HG03460 (cell line): Measurements from ENCODE around the gene ADAD1.

Source experiments
- ATAC-seq: cut with Tn5 transposase; IDR thresholded peaks from one replicate; pipeline ENCODE4 v1.9.1; 2021; ENCODE audit not compliant: unreplicated experiment

The ADAD1 gene

DNA sequence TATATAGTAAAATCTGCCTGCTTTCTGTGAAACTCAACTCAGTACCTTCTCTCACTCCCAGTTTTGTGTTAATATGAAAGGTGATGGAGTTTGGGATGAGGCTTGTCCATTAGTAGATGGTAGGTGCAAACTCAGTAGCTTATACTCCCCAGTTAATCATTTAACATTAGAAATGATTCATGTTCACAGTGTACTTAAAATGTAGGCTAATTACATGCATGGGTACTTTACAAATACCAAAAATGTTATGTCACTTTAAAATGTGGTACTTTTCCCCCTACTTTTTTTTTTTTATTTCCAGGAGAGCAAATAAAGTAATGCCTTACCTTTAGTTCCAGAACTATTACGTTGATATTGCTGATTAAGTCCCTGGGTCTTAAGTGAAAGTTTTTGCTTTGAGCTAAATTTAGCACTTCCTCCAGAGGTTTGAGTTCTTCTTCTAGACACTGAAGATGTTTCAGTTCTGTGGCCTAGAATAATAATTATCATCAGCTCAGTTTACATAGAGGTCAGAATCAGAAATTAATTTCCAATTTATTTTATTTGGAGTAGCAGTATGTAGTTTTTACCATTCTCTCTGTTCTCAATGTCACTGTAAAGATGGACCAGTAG lies 74.7 kb downstream of the ADAD1 start:
- ATAC-seq = no peak

DNA sequence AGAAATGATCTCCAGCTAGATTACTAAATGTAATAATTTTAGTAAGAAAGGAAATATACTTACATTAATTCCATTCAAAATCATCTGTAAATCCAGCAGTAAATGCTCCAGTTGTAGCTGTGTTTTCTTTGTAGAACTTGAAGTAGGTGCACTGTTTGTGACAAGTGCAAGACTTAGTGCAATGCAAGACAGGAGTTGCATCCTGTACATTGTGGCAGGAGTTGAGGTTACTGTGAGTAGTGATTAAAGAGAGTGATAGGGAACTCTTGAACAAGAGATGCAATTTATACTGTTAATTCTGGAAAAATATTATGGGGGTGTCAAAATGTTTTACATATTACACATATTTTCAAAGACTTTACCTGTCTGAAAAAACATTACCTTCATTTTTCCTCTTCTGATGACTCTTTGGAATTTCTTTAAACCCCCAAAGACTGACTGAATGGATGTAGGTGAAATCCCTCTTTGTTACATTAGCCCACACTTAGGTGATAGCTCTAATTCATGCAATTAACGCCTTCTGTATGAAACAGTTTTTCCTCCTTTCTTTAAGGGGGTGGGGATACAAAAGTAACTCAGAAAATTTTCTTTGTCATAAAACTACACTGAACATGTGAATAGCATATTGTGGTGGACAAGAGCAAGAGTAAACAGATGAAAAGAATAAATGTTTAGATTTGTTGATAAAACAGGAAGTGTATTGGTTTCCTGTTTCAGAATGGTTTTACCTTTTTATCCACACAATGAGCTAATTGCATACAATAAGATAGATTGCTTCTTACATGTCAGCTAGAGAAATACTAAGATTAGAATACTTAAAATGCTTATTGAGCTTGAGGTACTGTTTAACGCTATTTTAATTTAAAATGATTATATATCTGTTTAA lies 77.7 kb downstream of the ADAD1 start, which contains the start of gene IL2:
Gene IL2 (minus strand): TSS at position 495 of the 886 bp plus-strand sequence. CDS start 285 bp downstream, at position 210.
- no peak for ATAC-seq

DNA sequence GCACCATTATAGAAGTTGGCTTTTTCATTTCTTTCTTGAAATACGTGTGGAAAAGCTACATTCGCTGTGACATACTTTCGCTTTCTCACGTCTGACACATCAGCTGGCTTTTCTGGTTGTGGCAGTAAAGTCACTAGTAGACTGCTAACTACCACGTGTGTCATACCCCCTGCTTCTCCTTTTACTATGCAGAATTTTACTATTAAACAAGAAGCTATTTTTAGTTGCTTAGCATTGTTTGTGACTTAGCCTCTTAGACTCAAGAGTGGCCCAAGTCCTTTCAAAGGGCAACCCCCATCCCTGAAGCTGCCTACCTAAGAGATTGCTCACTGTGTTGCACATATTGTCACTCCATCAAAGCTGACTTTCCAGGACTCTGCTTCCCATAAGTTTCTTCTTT lies 79.8 kb downstream of the ADAD1 start:
- no peak for ATAC-seq

DNA sequence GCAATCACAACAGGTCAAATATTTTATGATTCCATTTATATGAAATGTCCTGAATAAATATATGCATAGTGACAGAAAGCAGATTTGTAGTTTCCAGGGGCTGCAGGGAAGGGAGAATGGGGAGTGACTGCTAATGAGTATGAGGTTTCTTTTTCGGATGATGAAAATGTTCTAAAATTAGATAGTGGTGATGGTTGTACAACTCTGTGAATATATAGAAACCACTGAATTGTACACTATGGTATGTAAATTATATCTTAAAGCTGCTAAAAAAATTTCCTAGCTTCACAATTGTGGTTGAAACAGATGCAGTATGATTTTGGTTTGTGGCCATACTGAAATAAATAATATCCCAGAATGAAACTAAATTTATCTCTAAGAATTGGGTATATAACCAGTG lies 90.6 kb downstream of the ADAD1 start:
- ATAC-seq = no peak

DNA sequence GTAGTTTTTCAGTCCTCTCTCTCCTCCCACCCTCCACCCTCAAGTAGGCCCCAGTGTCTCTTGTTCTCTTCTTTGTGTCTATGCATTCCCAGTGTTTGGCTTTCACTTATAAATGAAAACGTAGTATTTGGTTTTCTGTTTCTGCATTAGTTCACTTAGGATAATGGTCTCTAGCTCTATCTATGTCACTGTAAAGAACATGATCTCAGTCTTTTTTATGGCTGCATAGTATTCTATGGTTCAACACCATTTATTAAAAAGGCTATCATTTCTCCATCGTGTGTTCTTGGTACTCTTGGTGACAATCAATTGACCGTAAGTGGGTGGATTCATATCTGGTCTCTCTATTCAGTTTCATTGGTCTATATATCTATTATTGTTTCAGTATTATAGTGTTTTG lies 96.4 kb downstream of the ADAD1 start:
- ATAC-seq = no peak

DNA sequence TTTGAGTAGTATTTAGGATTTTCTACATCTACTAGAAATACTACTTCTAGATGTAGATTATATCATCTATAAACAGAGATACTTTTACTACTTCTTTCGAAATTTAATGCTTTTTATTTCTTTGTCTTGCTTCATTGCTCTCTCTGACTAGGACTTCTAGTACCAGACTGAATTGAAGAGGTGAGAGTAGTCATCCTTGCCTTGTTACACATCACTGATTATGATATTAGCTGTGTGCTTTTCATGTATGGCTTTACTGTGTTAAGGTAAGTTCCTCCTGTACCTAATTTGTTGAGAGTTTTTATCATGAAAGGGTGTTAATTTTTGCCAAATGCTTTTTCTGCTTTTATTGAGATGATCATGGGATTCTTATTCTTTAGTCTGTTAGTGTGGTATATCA lies 97.3 kb downstream of the ADAD1 start:
- no peak for ATAC-seq

DNA sequence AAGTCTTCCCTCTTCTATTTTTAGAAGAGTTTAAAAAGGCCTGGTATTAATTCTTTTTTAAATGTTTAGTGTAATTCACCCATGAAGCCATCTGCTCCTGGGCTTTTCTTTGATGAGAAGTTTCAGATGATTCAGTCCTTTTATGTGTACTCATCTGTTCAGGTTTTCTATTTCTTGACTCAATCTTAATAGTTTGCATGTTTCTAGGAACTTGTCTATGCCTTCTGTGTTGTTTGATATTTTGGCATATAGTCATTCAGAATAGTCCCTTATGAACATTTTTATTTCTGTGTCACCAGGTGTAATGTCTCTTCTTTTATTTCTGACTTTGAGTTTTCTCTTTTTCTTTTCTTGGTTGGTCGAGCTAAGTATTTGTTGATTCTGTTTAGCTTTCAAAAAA lies 97.9 kb downstream of the ADAD1 start:
- no peak for ATAC-seq
